Psoas muscle (tissue), 8 donors: ENCODE data around the gene BMP4. TPM values are rescaled to one million over a fixed set of nuclear protein-coding genes. Genes with fewer than 3 reads are reported as not detected.

Experiments used
- ATAC-seq, 4 donors: fragments of 200-7000 bp; cut with Tn5 transposase; one replicate each; pipeline ENCODE4 v1.9.1; 2020; ENCODE audit warnings: moderate library complexity in 3 of 4, mild to moderate bottlenecking in 2 of 4
- DNase-seq, 2 donors: peaks; one replicate each; pipeline ENCODE4 v3.0.0-alpha.2; 2020
- H3K27ac ChIP-seq: fragments of 200-600 bp; one replicate; pipeline ENCODE4 v1.8.0; 2022
- H3K27me3 ChIP-seq, 3 donors: fragments of 200-600 bp in 1 of 3; one replicate each; pipeline versions ENCODE4 v1.6.1 to v1.8.0; 2013 to 2022; ENCODE audit warnings: low read length in 2 of 3, mild to moderate bottlenecking in 2 of 3, moderate library complexity in 1 of 3; ENCODE audit not compliant: insufficient read depth in 3 of 3
- H3K36me3 ChIP-seq, 2 donors: fragments of 200-600 bp in 1 of 2; one replicate each; pipeline versions ENCODE4 v1.6.1 to v1.8.0; 2013 to 2022; ENCODE audit warnings: low read depth in 1 of 2, mild to moderate bottlenecking in 1 of 2, moderate library complexity in 1 of 2; ENCODE audit not compliant: insufficient read depth in 1 of 2
- H3K4me1 ChIP-seq: fragments of 200-600 bp; one replicate; pipeline ENCODE4 v1.8.0; 2022
- H3K4me3 ChIP-seq: fragments of 200-600 bp; one replicate; pipeline ENCODE4 v1.8.0; 2022; ENCODE audit warnings: mild to moderate bottlenecking
- H3K9me3 ChIP-seq: fragments of 200-600 bp; one replicate; pipeline ENCODE4 v1.8.0; 2022
- CTCF ChIP-seq: fragments of 200-600 bp; IDR thresholded peaks from one replicate; pipeline ENCODE4 v1.8.0; 2022; ENCODE audit warnings: antibody characterized with exemption
- WGBS, 3 donors: extraction: QIAGEN DNeasy Blood & Tissue Kit; methylation state at CpG; one replicate each; pipeline versions ENCODE4 v1.1.6 to v1.1.7; 2013; 5-methylcytosine and 5-hydroxymethylcytosine counted together
- intact Hi-C, 2 donors: fragments of 100-400 bp; cut with DNase I; formaldehyde crosslinking; loops; one replicate each; pipeline versions ENCODE4 v1.11.0 to v1.14.2; 2022
- polyA plus RNA-seq, 3 donors: library from polyadenylated mRNA; stranded (reverse); fragments of 200-250 nt; gene quantifications; one replicate each; pipeline ENCODE4 v1.2.3, GENCODE V29; 2013
- total RNA-seq, 4 donors: library from RNA; stranded (reverse); fragmentation: NEBNext Ultra II Directional in 2 of 4; extraction: Animal tissue kit (Norgen Biotek cat#: 25700) in 2 of 4; gene quantifications; one replicate each; pipeline versions ENCODE4 v1.2.1 to v1.2.4, GENCODE V29; 2021 to 2023
- donor health status: healthy with polysubstance abuse.
- donor health status: DM: no; HTN: no; CAD: no; lungs with moderate emphysema.
- donor health status: Bipolar disorder and iron deficiency.
- donor health status: healthy.
- donor health status: DM: yes; HTN: yes; CAD: no.
- donor health status: DM: no; HTN: no; CAD: no.
- donor health status: DM: no; HTN: no; CAD: no.
- donor health status: DM: yes; HTN: yes; CAD: no.

The BMP4 gene
- total and polyA plus RNA-seq, 7 donors: 2.4 to 8.6 (median 4.3) TPM

GRCh38 chr14:53946071-53946403, 10.6 kb downstream of the BMP4 start:
- Histone ChIP-seq H3K4me1 (no peaks in the 10 kb centered on the region), H3K27ac (no peak overlapping the region), H3K36me3 (peaks cover 0 to 5% of the 10 kb centered on the region in 2 donors), H3K9me3 (no peaks in the 10 kb centered on the region), H3K4me3 (no peak overlapping the region), H3K27me3 (peaks cover 0 to 62% (median 11%) of the 10 kb centered on the region in 3 donors)
- ATAC-seq: no peak
- DNase-seq: no peak
- intact Hi-C loops: no loop called here
- no peak for TF ChIP-seq CTCF
- whole genome bisulfite sequencing, 3 donors: 84 to 89% (median 89%) methylated on average over 12 to 14 of the region's 14 CpGs

GRCh38 chr14:53943751-53944083, 12.9 kb downstream of the BMP4 start:
- intact Hi-C loops: no loop called here
- peaks cover 0 to 48% (median 11%) of the 10 kb centered on the region in 3 donors for H3K27me3 ChIP-seq
- 66 to 72% (median 69%) methylated on average over 2 of the region's 2 CpGs for WGBS, 3 donors

GRCh38 chr14:53942970-53943750, 13.5 kb downstream of the BMP4 start:
- Histone ChIP-seq H3K27me3 (peaks cover 0 to 45% (median 11%) of the 10 kb centered on the region in 3 donors), H3K4me3 (no peak overlapping the region), H3K4me1 (no peaks in the 10 kb centered on the region), H3K9me3 (no peaks in the 10 kb centered on the region), H3K27ac (no peak overlapping the region), H3K36me3 (no peaks in the 10 kb centered on the region)
- ATAC-seq (no peak), DNase-seq (no peak)
- 68 to 75% (median 70%) methylated on average over 8 of the region's 8 CpGs for WGBS, 3 donors
- intact Hi-C loops: no loop called here
- no peak for TF ChIP-seq CTCF

More at GRCh38 chr14:53943751-53944083, 12.9 kb downstream of the BMP4 start:
- H3K27ac ChIP-seq: no peak overlapping the region
- no peaks in the 10 kb centered on the region for H3K4me1 ChIP-seq
- DNase-seq (no peak), ATAC-seq (no peak)
- H3K4me3 ChIP-seq: no peak overlapping the region
- no peak for TF ChIP-seq CTCF
- H3K36me3 ChIP-seq: no peaks in the 10 kb centered on the region
- H3K9me3 ChIP-seq: no peaks in the 10 kb centered on the region

GRCh38 chr14:53938136-53938837, 18.3 kb downstream of the BMP4 start:
- Histone ChIP-seq H3K36me3 (no peaks in the 10 kb centered on the region), H3K9me3 (no peaks in the 10 kb centered on the region), H3K4me1 (no peaks in the 10 kb centered on the region), H3K27ac (no peak overlapping the region), H3K27me3 (peaks cover 0 to 4% (median 0%) of the 10 kb centered on the region in 3 donors), H3K4me3 (no peak overlapping the region)
- DNase-seq: no peak
- no peak for TF ChIP-seq CTCF
- intact Hi-C loops: no loop called here
- ATAC-seq: no peak
- 93 to 97% (median 95%) methylated on average over 7 of the region's 7 CpGs for WGBS, 3 donors
